Activated CD4-positive, alpha-beta T cell treated with anti-CD3 and anti-CD28 coated beads, Interleukin-2, amount 10 ng/mL, durations not matched to agents 7 days and 5 days (primary cell): ENCODE measurements around the gene PSMG1. TPM values are rescaled to one million over a fixed set of nuclear protein-coding genes. Genes with fewer than 3 reads are reported as not detected.
"Not testable (repeated sequence)": the region's sequence is repeated elsewhere in the genome, so short reads cannot be mapped to it uniquely, and the experiment has no call there.

Experiments used
- CTCF ChIA-PET: fragments of 350-600 bp; sonication (Branson Sonifier 250); formaldehyde crosslinking; loops from one replicate; lab custom pipeline; 2021; ENCODE audit warnings: antibody characterized with exemption; lab: Charles Lee
- POLR2A ChIA-PET: fragments of 350-600 bp; sonication (Branson Sonifier 250); formaldehyde crosslinking; loops from one replicate; lab custom pipeline; 2021; ENCODE audit warnings: antibody characterized with exemption; lab: Charles Lee
- DNase-seq: peaks from one replicate; pipeline ENCODE4 v3.0.0-alpha.2; 2020
- H3K27ac Mint-ChIP-seq: one replicate; pipeline ENCODE4 v1.8.0; 2021; ENCODE audit warnings: mild to moderate bottlenecking, moderate library complexity, mixed read lengths
- H3K27me3 Mint-ChIP-seq: one replicate; pipeline ENCODE4 v1.8.0; 2021; ENCODE audit warnings: mixed read lengths
- H3K36me3 Mint-ChIP-seq: one replicate; pipeline ENCODE4 v1.8.0; 2021; ENCODE audit warnings: low read depth, mixed read lengths
- H3K4me1 Mint-ChIP-seq: one replicate; pipeline ENCODE4 v1.8.0; 2021; ENCODE audit warnings: mixed read lengths
- H3K4me3 Mint-ChIP-seq: one replicate; pipeline ENCODE4 v1.8.0; 2021; ENCODE audit warnings: mild to moderate bottlenecking, moderate library complexity, mixed read lengths
- H3K9me3 Mint-ChIP-seq: one replicate; pipeline ENCODE4 v1.8.0; 2021; ENCODE audit warnings: mixed read lengths
- total RNA-seq, 2 experiments: library from RNA; stranded (reverse); gene quantifications; one replicate each; pipeline ENCODE4 v1.2.3, GENCODE V29; 2021

PSMG1 gene
- total RNA-seq, 2 experiments from 2014 or later = 66.8 to 84.3 TPM

DNA sequence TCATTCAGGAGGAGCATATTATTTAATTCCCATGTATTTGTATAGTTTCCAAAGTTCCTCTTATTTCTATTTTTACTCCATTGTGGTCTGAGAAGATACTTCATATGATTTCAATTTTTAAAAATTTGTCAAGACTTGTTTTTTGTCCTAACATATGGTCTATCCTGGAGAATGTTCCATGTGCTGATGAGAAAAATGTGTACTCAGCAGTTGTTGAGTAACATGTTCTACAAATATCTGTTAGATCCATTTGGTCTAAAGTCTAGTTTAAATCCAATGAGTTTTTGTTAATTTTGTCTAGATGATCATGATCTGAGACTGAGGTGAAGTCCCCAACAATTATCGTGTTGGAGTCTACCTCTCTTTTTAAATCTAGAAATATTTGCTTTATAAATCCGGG lies 14.5 kb downstream of the PSMG1 start:
- Mint-ChIP-seq H3K27me3 (peaks cover under 1% of the 10 kb centered on the region), H3K4me3 (no peak overlapping the region), H3K9me3 (peaks cover 14% of the 10 kb centered on the region), H3K36me3 (peaks cover 34% of the 10 kb centered on the region), H3K4me1 (no peaks in the 10 kb centered on the region), H3K27ac (no peak overlapping the region)
- DNase-seq = no peak
- ChIA-PET POLR2A (no interaction called here), CTCF (interaction anchor here (0.8 kb wide), 1 partner anchor 8 kb away, joined by 3 read pairs; no protein-coding TSS in a partner anchor)

DNA sequence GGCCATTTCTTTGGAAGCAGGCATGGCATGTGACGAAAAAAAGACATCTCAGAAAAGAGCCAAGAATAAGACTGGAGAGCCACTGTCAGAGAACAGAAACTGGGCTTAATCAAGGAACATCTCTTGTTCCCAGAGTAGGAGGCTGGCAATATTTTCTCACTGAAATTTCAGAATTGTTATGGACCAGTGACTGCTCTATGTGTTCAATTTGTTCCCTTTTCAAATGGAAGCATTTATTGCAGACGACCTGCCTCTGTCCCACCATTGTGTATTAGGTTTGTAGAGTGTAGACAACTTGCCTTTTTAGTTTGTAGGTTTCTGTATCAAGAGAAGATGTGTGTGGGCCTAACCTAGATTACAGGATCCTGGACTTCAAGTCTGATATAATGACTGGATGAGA lies 18.7 kb downstream of the PSMG1 start:
- no peak for DNase-seq
- H3K27ac Mint-ChIP-seq = no peak overlapping the region
- peaks cover 5% of the 10 kb centered on the region for H3K27me3 Mint-ChIP-seq
- ChIA-PET CTCF (no interaction called here), POLR2A (interaction anchor here (0.7 kb wide), 1 partner anchor 13 kb away, joined by 3 read pairs; no protein-coding TSS in a partner anchor)
- H3K36me3 Mint-ChIP-seq = peaks cover 9% of the 10 kb centered on the region
- peaks cover 19% of the 10 kb centered on the region for H3K9me3 Mint-ChIP-seq
- no peak overlapping the region for H3K4me3 Mint-ChIP-seq
- no peaks in the 10 kb centered on the region for H3K4me1 Mint-ChIP-seq

- CTCF ChIA-PET = no interaction called here
- POLR2A ChIA-PET = no interaction called here
- no peaks in the 10 kb centered on the region for H3K36me3 Mint-ChIP-seq
Measured at GRCh38 chr21:39161064-39161463, 22.2 kb downstream of the PSMG1 start.

DNA sequence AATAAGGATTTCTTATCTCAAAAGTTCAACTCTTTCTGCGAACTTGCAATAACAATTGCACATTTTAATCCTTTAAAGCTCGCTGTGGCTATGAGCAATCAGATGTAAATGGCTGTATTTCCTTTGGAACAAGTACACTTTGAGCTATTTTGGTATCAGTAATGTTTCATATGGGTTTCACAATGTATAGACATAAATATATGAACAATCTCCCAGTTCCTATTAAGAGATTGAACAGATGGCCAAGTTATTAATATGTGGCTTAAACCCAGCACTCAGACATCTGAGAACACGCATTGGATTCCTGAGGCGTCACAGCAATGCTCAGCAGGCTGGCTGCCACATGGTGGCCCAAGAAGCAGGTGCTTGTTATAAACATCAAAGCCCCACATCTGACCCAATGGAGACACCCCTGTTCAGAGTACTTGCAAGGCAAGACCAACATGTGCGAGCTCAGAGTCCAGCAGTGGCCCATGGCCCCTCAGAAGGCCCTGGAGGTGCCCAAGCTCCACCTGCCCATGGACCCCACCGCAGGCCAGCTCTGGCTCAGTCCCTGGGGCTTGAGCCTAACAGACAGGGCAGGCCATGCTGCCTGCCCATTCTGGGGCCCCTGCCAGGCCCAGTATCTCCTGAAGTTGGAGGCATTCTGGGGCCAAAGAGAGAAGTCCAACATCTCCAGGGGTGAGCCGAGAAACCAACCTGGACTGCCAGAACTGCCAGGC lies 23.7 kb downstream of the PSMG1 start:
- Mint-ChIP-seq H3K27ac (no peak overlapping the region), H3K27me3 (peaks cover 5% of the 10 kb centered on the region), H3K36me3 (no peaks in the 10 kb centered on the region), H3K4me3 (no peak overlapping the region), H3K4me1 (no peaks in the 10 kb centered on the region), H3K9me3 (peaks cover 8% of the 10 kb centered on the region)
- ChIA-PET CTCF (no interaction called here), POLR2A (no interaction called here)
- DNase-seq = no peak

More at GRCh38 chr21:39161064-39161463, 22.2 kb downstream of the PSMG1 start:
- DNase-seq = no peak
- H3K4me3 Mint-ChIP-seq = no peak overlapping the region
- peaks cover 5% of the 10 kb centered on the region for H3K27me3 Mint-ChIP-seq
- H3K9me3 Mint-ChIP-seq = peaks cover 19% of the 10 kb centered on the region
- H3K27ac Mint-ChIP-seq = no peak overlapping the region
- no peaks in the 10 kb centered on the region for H3K4me1 Mint-ChIP-seq

GRCh38 chr21:39157241-39157640 lies 26.0 kb downstream of the PSMG1 start:
- POLR2A ChIA-PET, CTCF ChIA-PET, H3K4me1 Mint-ChIP-seq, H3K36me3 Mint-ChIP-seq, H3K27me3 Mint-ChIP-seq, H3K4me3 Mint-ChIP-seq, H3K27ac Mint-ChIP-seq, H3K9me3 Mint-ChIP-seq, DNase-seq: not testable (repeated sequence)

- ChIA-PET CTCF (no interaction called here), POLR2A (no interaction called here)
- Mint-ChIP-seq H3K27me3 (no peaks in the 10 kb centered on the region), H3K27ac (no peak overlapping the region), H3K9me3 (no peaks in the 10 kb centered on the region), H3K4me3 (no peak overlapping the region), H3K4me1 (no peaks in the 10 kb centered on the region), H3K36me3 (no peaks in the 10 kb centered on the region)
- no peak for DNase-seq
Measured at GRCh38 chr21:39156024-39156423, 27.2 kb downstream of the PSMG1 start.

GRCh38 chr21:39155578-39155977 lies 27.7 kb downstream of the PSMG1 start:
- Mint-ChIP-seq H3K27me3 (no peaks in the 10 kb centered on the region), H3K4me3 (no peak overlapping the region), H3K36me3 (no peaks in the 10 kb centered on the region), H3K9me3 (no peaks in the 10 kb centered on the region), H3K27ac (no peak overlapping the region), H3K4me1 (no peaks in the 10 kb centered on the region)
- DNase-seq = no peak
- POLR2A ChIA-PET = no interaction called here
- CTCF ChIA-PET = no interaction called here

- ChIA-PET CTCF (no interaction called here), POLR2A (no interaction called here)
- no peaks in the 10 kb centered on the region for H3K36me3 Mint-ChIP-seq
- no peaks in the 10 kb centered on the region for H3K27me3 Mint-ChIP-seq
- no peak overlapping the region for H3K27ac Mint-ChIP-seq
- H3K4me3 Mint-ChIP-seq = no peak overlapping the region
- H3K9me3 Mint-ChIP-seq = no peaks in the 10 kb centered on the region
- H3K4me1 Mint-ChIP-seq = no peaks in the 10 kb centered on the region
- DNase-seq = no peak
Measured at GRCh38 chr21:39153842-39154241, 29.4 kb downstream of the PSMG1 start.

DNA sequence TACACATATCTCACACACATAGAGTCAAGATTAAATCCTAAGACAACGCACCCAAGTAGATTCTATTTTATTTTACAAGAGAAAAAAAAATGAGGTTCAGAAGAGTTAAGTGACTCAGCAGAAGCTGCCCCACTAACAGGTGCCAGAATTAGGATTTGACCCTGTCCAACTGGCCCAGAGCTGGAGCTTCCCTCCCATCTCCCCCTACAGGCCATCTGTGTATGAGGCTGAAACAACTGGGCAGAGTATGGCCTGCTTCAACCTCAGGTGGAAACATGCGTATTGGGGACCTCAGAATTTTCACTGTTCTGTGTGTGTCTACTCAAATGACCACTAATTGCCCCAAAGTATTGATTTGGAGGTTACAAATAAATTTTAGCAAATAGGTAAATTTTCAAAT lies 29.9 kb downstream of the PSMG1 start:
- no peaks in the 10 kb centered on the region for H3K4me1 Mint-ChIP-seq
- no peak for DNase-seq
- no peaks in the 10 kb centered on the region for H3K36me3 Mint-ChIP-seq
- ChIA-PET CTCF (no interaction called here), POLR2A (no interaction called here)
- no peaks in the 10 kb centered on the region for H3K9me3 Mint-ChIP-seq
- peaks cover 2% of the 10 kb centered on the region for H3K27me3 Mint-ChIP-seq
- no peak overlapping the region for H3K4me3 Mint-ChIP-seq
- H3K27ac Mint-ChIP-seq = no peak overlapping the region

- Mint-ChIP-seq H3K36me3 (no peaks in the 10 kb centered on the region), H3K27ac (no peak overlapping the region), H3K4me1 (no peaks in the 10 kb centered on the region), H3K4me3 (no peak overlapping the region), H3K27me3 (peaks cover 2% of the 10 kb centered on the region), H3K9me3 (no peaks in the 10 kb centered on the region)
- no peak for DNase-seq
- POLR2A ChIA-PET = no interaction called here
- CTCF ChIA-PET = no interaction called here
Measured at GRCh38 chr21:39152271-39152670, 31.0 kb downstream of the PSMG1 start.

DNA sequence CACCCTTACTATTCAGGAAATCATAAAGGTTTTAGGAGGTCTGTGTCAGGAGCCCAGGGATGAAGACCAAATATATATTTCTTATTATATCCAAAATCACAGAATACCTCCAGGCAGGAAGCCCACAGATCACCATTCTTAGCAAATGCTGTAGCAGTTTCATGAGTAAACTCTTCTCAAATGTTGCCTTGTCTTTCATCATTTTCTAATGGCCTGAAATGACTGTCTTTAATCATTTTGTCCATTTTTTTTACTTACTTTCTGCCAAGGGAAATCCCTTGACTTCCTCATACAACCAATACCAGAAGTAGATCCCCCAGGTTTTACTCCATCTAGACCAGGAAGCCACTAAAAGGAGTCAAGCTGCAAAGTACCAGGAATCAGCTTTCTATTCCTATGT lies 32.4 kb downstream of the PSMG1 start:
- Mint-ChIP-seq H3K4me1 (no peaks in the 10 kb centered on the region), H3K9me3 (no peaks in the 10 kb centered on the region), H3K4me3 (no peak overlapping the region), H3K27ac (no peak overlapping the region), H3K27me3 (peaks cover 2% of the 10 kb centered on the region), H3K36me3 (no peaks in the 10 kb centered on the region)
- POLR2A ChIA-PET = no interaction called here
- DNase-seq = no peak
- CTCF ChIA-PET = interaction anchor here (0.6 to 1.6 kb wide), 2 partner anchors 26 to 652 kb away, joined by 3 read pairs; no protein-coding TSS in a partner anchor

DNA sequence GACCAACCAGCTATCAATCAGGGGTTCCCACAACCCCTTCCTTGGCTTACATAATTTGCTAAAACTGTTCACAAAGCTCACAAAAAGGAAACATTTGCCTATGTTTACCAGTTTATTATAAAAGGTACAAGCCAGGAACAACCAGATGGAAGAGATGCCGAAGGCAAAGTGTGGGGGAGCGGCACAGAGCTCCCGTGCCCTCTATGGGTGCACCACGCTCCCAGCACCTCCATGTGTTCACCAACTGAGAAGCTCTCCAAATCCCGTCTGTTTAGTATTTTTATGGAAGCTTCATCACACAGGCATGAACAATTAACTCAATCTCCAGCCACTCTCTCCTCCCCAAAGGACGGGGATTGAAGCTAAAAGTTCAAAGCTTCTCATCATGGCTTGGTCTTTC lies 32.9 kb downstream of the PSMG1 start:
- H3K36me3 Mint-ChIP-seq = no peaks in the 10 kb centered on the region
- CTCF ChIA-PET = interaction anchor here (1.6 kb wide), 1 partner anchor 651 kb away, joined by 3 read pairs; no protein-coding TSS in a partner anchor
- POLR2A ChIA-PET = no interaction called here

GRCh38 chr21:39149882-39150281 lies 33.4 kb downstream of the PSMG1 start:
- Mint-ChIP-seq H3K36me3 (peaks cover under 1% of the 10 kb centered on the region), H3K27me3 (peaks cover 2% of the 10 kb centered on the region), H3K9me3 (peaks cover 3% of the 10 kb centered on the region), H3K4me3 (no peak overlapping the region), H3K27ac (no peak overlapping the region), H3K4me1 (no peaks in the 10 kb centered on the region)
- CTCF ChIA-PET = interaction anchor here (1.6 kb wide), 1 partner anchor 651 kb away, joined by 3 read pairs; no protein-coding TSS in a partner anchor
- DNase-seq = no peak
- POLR2A ChIA-PET = no interaction called here

More for the DNA sequence above, 32.9 kb downstream of the PSMG1 start:
- Mint-ChIP-seq H3K4me3 (no peak overlapping the region), H3K27me3 (peaks cover 2% of the 10 kb centered on the region), H3K27ac (no peak overlapping the region), H3K4me1 (no peaks in the 10 kb centered on the region), H3K9me3 (no peaks in the 10 kb centered on the region)
- no peak for DNase-seq
